OCI-LY7 (cell line): Measurements from ENCODE around the gene TMEFF1. TPM values are rescaled to one million over a fixed set of nuclear protein-coding genes. Genes with fewer than 3 reads are reported as not detected.

Source experiments
- BruUV-seq: library from RNA; stranded (reverse); fragments of 400-500 nt; replicated peaks from 2 replicates; lab custom pipeline; 2021; lab: Mats Ljungman, UMichigan
- CTCF ChIA-PET: fragments of 300-600 bp; sonication (Branson Sonifier 250); formaldehyde crosslinking; loops from one replicate; lab custom pipeline; 2022; ENCODE audit warnings: antibody characterized with exemption; ENCODE audit not compliant: unreplicated experiment; lab: Charles Lee
- POLR2A ChIA-PET: fragments of 300-600 bp; sonication (Branson Sonifier 250); formaldehyde crosslinking; loops from one replicate; lab custom pipeline; 2022; ENCODE audit warnings: antibody characterized with exemption; lab: Charles Lee
- DNase-seq: peaks from one replicate; pipeline ENCODE4 v3.0.0-alpha.2; 2015; ENCODE audit warnings: low spot score
- H2AFZ ChIP-seq: fragments of 200-600 bp; sonication (generic), shearing (Covaris generic); 2 replicates; pipeline ENCODE4 v1.6.1; 2014; ENCODE audit warnings: mild to moderate bottlenecking, antibody characterized with exemption, low read length, moderate library complexity
- H3K27ac ChIP-seq: fragments of 200-600 bp; sonication (generic); 2 replicates; pipeline ENCODE4 v1.5.1; 2014; ENCODE audit warnings: mixed run types, low read depth, mild to moderate bottlenecking, moderate library complexity, low read length, inconsistent platforms; ENCODE audit not compliant: poor library complexity, severe bottlenecking
- H3K36me3 ChIP-seq: fragments of 200-600 bp; sonication (generic); 2 replicates; pipeline ENCODE4 v1.6.1; 2014; ENCODE audit warnings: mild to moderate bottlenecking, antibody characterized with exemption, low read length, moderate library complexity, mixed read lengths; ENCODE audit not compliant: insufficient read depth
- H3K4me1 ChIP-seq: fragments of 200-600 bp; sonication (generic); 2 replicates; pipeline ENCODE4 v1.5.1; 2014; ENCODE audit warnings: mild to moderate bottlenecking, low read length; ENCODE audit not compliant: insufficient read depth, poor library complexity, severe bottlenecking
- H3K4me2 ChIP-seq: fragments of 200-600 bp; sonication (generic); 2 replicates; pipeline ENCODE4 v1.6.1; 2014; ENCODE audit warnings: mild to moderate bottlenecking, low read length
- H3K4me3 ChIP-seq: fragments of 200-600 bp; sonication (generic); 2 replicates; pipeline ENCODE4 v1.5.1; 2014; ENCODE audit warnings: mild to moderate bottlenecking, low read depth, low read length; ENCODE audit not compliant: poor library complexity, severe bottlenecking
- H3K79me2 ChIP-seq: fragments of 200-600 bp; sonication (generic); 2 replicates; pipeline ENCODE4 v1.6.1; 2016; ENCODE audit warnings: low read depth, mild to moderate bottlenecking, low read length, moderate library complexity, mixed read lengths; ENCODE audit not compliant: insufficient read depth
- H3K9me2 ChIP-seq: fragments of 200-600 bp; sonication (generic); 2 replicates; pipeline ENCODE4 v1.6.1; 2016; ENCODE audit warnings: mild to moderate bottlenecking, low read length, mixed read lengths; ENCODE audit not compliant: insufficient read depth
- H3K9me3 ChIP-seq: fragments of 200-600 bp; sonication (generic); 2 replicates; pipeline ENCODE4 v1.6.1; 2014; ENCODE audit warnings: mild to moderate bottlenecking, mixed run types, low read length, mixed read lengths
- H4K20me1 ChIP-seq: fragments of 200-600 bp; sonication (generic); 2 replicates; pipeline ENCODE4 v1.6.1; 2014; ENCODE audit warnings: mild to moderate bottlenecking, antibody characterized with exemption, low read length, moderate library complexity, mixed read lengths; ENCODE audit not compliant: insufficient read depth
- CTCF ChIP-seq: fragments of 200-600 bp; sonication (generic); conservative IDR thresholded peaks from 2 replicates; pipeline ENCODE4 v1.5.1; 2014; ENCODE audit warnings: mild to moderate bottlenecking, antibody characterized with exemption, low read length, moderate library complexity, mixed read lengths
- EZH2phosphoT487 ChIP-seq: fragments of 200-600 bp; sonication (generic); IDR thresholded peaks from 2 replicates; pipeline ENCODE4 v1.6.1; 2018; ENCODE audit warnings: low read depth, borderline replicate concordance, mild to moderate bottlenecking, mixed run types, antibody characterized with exemption, low read length, moderate library complexity, mixed read lengths
- intact Hi-C: fragments of 100-400 bp; cut with micrococcal nuclease; formaldehyde crosslinking; loops from one replicate; pipeline ENCODE4 v1.10.0; 2022; ENCODE audit not compliant: unreplicated experiment
- total RNA-seq, 2 experiments: library from RNA; depleted of rRNA in 1 of 2; stranded (reverse); fragments of >200 nt in 1 of 2; shearing (Covaris generic) in 1 of 2; gene quantifications; 2 replicates each; pipeline ENCODE4 v1.2.3, GENCODE V29; 2014 to 2022

The TMEFF1 gene
- total RNA-seq, 2 experiments from 2014 or later, result 3.6 to 4.7 TPM

- H3K79me2 ChIP-seq, result no peaks in the 10 kb centered on the region
- ChIA-PET CTCF (no interaction called here), POLR2A (interaction anchor here (0.6 to 1.3 kb wide), 3 partner anchors 11 to 963 kb away, joined by 3 to 5 read pairs (median 5); no protein-coding TSS in a partner anchor)
- no peaks in the 10 kb centered on the region for H4K20me1 ChIP-seq
- peaks cover 12% of the 10 kb centered on the region for H3K4me1 ChIP-seq
- H2AFZ ChIP-seq, result no peak overlapping the region
- H3K27ac ChIP-seq, result no peak overlapping the region
- H3K36me3 ChIP-seq, result peaks cover 9% of the 10 kb centered on the region
- no peak for TF ChIP-seq EZH2phosphoT487
- TF ChIP-seq CTCF, result no peak
- no peak overlapping the region for H3K4me2 ChIP-seq
- no peaks in the 10 kb centered on the region for H3K9me2 ChIP-seq
- H3K9me3 ChIP-seq, result no peaks in the 10 kb centered on the region
- intact Hi-C loops, result no loop called here
- no peak for DNase-seq
- BruUV-seq, result no TSS peak
- no peak overlapping the region for H3K4me3 ChIP-seq
Measured at GRCh38 chr9:100555471-100555870, 82.5 kb downstream of the TMEFF1 start.

GRCh38 chr9:100557053-100557452 lies 84.1 kb downstream of the TMEFF1 start:
- CTCF ChIA-PET, result no interaction called here
- POLR2A ChIA-PET, result no interaction called here
- H4K20me1 ChIP-seq, result no peaks in the 10 kb centered on the region
- no peaks in the 10 kb centered on the region for H3K9me2 ChIP-seq
- H3K36me3 ChIP-seq, result no peaks in the 10 kb centered on the region
- H3K4me1 ChIP-seq, result peaks cover 12% of the 10 kb centered on the region
- TF ChIP-seq CTCF, result no peak
- TF ChIP-seq EZH2phosphoT487, result no peak
- intact Hi-C loops, result no loop called here
- no TSS peak for BruUV-seq
- H3K27ac ChIP-seq, result no peak overlapping the region
- H3K79me2 ChIP-seq, result no peaks in the 10 kb centered on the region
- no peak for DNase-seq
- H3K9me3 ChIP-seq, result no peaks in the 10 kb centered on the region
- H2AFZ ChIP-seq, result no peak overlapping the region
- no peak overlapping the region for H3K4me3 ChIP-seq
- no peak overlapping the region for H3K4me2 ChIP-seq

- no peak for DNase-seq
- Histone ChIP-seq H3K4me3 (no peak overlapping the region), H3K4me2 (no peak overlapping the region), H3K79me2 (no peaks in the 10 kb centered on the region), H3K27ac (no peak overlapping the region), H3K4me1 (no peaks in the 10 kb centered on the region), H2AFZ (no peak overlapping the region), H3K9me2 (no peaks in the 10 kb centered on the region), H4K20me1 (no peaks in the 10 kb centered on the region), H3K9me3 (no peaks in the 10 kb centered on the region), H3K36me3 (no peaks in the 10 kb centered on the region)
- BruUV-seq, result no TSS peak
- CTCF ChIA-PET, result interaction anchor here (0.6 kb wide), 1 partner anchor 206 kb away, joined by 3 read pairs; no protein-coding TSS in a partner anchor
- TF ChIP-seq CTCF (no peak), EZH2phosphoT487 (no peak)
- POLR2A ChIA-PET, result interaction anchor here (0.6 kb wide), 1 partner anchor 33 kb away, joined by 8 read pairs; no protein-coding TSS in a partner anchor
- intact Hi-C loops, result no loop called here
Measured at GRCh38 chr9:100561256-100561655, 88.3 kb downstream of the TMEFF1 start.
